Adipocyte (in vitro differentiated cells): ENCODE data around the gene TM4SF18.
"Not testable (repeated sequence)": the region's sequence is repeated elsewhere in the genome, so short reads cannot be mapped to it uniquely, and the experiment has no call there.

Experiments used
- DNase-seq: peaks from one replicate; pipeline ENCODE4 v3.0.0-alpha.2; 2015; ENCODE audit warnings: low read depth
- H3K27me3 ChIP-seq: replicated peaks from 2 replicates; pipeline ENCODE4 v1.7.0; 2013; ENCODE audit warnings: mild to moderate bottlenecking, low read length, moderate library complexity; ENCODE audit not compliant: control insufficient read depth, insufficient read depth
- H3K36me3 ChIP-seq: 2 replicates; pipeline ENCODE4 v1.7.0; 2013; ENCODE audit warnings: low read length, mild to moderate bottlenecking, moderate library complexity; ENCODE audit not compliant: control insufficient read depth, insufficient read depth, severe bottlenecking
- H3K4me1 ChIP-seq: 2 replicates; pipeline ENCODE4 v1.7.0; 2013; ENCODE audit warnings: mild to moderate bottlenecking, low read length, moderate library complexity; ENCODE audit not compliant: control insufficient read depth, insufficient read depth
- H3K4me3 ChIP-seq: 2 replicates; pipeline ENCODE4 v1.7.0; 2013; ENCODE audit warnings: mild to moderate bottlenecking, low read length, moderate library complexity
- H3K9ac ChIP-seq: 2 replicates; pipeline ENCODE4 v1.7.0; 2013; ENCODE audit warnings: mild to moderate bottlenecking, low read length, moderate library complexity
- H3K9me3 ChIP-seq: 2 replicates; pipeline ENCODE4 v1.7.0; 2013; ENCODE audit warnings: mild to moderate bottlenecking, low read length, moderate library complexity; ENCODE audit not compliant: control insufficient read depth

Gene TM4SF18

DNA sequence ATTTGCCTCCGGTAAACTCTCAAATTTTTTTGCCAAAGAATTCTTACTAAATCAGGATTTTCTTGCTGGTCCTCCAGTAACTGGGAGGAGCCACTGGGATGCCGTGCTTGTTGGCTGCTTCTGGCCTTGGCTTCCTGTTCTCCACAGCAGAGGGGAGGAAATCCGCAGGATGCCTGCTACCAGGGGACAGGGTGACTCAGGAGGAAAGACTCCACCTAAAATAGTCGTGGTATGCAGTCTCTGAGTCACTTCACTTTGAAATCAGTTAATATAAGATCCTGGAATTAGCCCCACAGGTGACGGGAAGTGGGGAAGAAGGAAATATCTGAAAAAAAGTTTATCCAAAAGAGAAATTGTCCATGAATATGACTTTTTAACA lies 6.5 kb upstream of the TM4SF18 start:
- Histone ChIP-seq H3K36me3 (no peaks in the 10 kb centered on the region), H3K4me1 (peaks cover 27% of the 10 kb centered on the region), H3K4me3 (peak overlapping the region; percentile 31), H3K9me3 (no peaks in the 10 kb centered on the region), H3K9ac (peak overlapping the region; percentile 79), H3K27me3 (no peaks in the 10 kb centered on the region)
- DNase-seq: peak; percentile 86

DNA sequence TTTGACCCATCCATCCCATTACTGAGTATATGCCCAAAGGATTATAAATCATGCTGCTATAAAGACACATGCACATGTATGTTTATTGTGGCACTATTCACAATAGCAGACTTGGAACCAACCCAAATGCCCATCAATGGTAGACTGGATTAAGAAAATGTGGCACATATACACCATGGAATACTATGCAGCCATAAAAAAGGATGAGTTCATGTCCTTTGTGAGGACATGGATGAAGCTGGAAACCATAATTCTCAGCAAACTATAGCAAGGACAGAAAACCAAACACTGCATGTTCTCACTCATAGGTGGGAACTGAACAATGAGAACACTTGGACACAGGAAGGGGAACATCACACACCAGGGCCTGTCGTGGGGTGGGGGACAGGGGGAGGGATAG lies 4.0 kb upstream of the TM4SF18 start:
- DNase-seq, H3K4me3 ChIP-seq, H3K36me3 ChIP-seq, H3K9ac ChIP-seq, H3K9me3 ChIP-seq, H3K27me3 ChIP-seq: not testable (repeated sequence)
- peaks cover 38% of the 10 kb centered on the region for H3K4me1 ChIP-seq

DNA sequence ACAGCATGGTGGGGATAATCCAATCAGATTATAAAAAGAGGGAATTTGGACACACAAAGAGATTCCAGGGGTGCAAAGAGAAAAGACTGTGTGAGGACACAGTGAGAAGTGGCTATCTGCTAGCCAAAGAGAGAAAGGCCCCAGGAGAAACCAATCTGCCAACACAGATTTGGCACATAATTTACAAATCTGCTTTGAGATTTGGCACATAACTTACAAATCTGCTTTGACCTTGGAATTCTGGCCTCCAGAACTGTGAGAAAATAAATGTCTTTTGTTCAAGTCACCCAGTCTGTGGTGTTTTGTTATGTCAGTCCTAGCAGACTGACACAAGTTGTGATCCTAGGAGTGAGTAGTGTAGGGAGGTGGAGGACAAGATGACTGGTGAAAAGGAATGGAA lies 3.5 kb upstream of the TM4SF18 start:
- H3K9ac ChIP-seq: no peak overlapping the region
- H3K27me3 ChIP-seq: no peaks in the 10 kb centered on the region
- no peaks in the 10 kb centered on the region for H3K36me3 ChIP-seq
- no peak for DNase-seq
- H3K4me3 ChIP-seq: no peak overlapping the region
- H3K4me1 ChIP-seq: peaks cover 42% of the 10 kb centered on the region
- H3K9me3 ChIP-seq: no peaks in the 10 kb centered on the region

DNA sequence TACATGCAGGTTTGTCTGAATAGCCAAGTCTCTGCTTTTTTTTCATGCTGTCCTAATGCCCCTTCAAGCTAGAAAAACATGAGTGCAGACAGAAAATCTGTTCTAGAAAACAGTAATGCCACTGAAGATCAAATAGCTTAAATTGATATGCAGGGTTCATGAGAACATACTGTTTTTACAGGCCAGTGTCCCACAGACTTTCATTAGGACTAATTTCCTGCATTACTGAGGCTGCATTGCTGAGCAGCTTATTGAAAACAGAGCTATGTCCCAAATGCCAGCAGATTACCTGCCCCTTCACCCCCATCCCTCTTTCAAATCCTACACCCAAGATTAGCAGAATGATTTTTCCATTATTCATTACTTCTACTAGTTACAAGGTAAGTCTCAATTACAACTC lies 665 bp downstream of the TM4SF18 start:
- no peaks in the 10 kb centered on the region for H3K27me3 ChIP-seq
- DNase-seq: peak; percentile 30
- H3K9me3 ChIP-seq: no peaks in the 10 kb centered on the region
- H3K9ac ChIP-seq: no peak overlapping the region
- no peaks in the 10 kb centered on the region for H3K36me3 ChIP-seq
- no peak overlapping the region for H3K4me3 ChIP-seq
- peaks cover 24% of the 10 kb centered on the region for H3K4me1 ChIP-seq

DNA sequence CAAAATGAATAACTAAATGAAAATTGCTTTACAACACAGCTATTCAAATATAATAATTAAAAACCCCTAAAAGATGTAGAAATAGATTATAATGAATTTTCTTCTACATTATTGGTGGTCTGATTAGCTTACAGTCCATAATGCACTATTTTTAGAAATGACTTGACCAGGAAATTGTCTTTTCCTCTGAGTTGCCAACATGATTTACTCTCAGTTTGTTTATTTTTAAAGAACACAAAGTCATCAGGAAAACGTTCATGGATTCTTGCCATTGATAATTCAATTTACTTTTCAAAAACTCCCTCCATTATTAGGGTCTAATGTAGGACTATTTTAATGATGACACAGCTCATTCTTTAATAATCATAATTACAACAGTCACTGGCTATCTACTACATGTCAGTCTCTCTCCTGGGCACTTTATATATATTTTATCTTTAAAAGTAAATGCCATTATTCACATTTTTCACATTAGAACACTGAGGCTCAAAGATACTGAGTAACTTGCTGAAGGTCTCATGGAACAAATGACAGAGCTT lies 1.1 kb downstream of the TM4SF18 start:
- H3K9ac ChIP-seq: no peak overlapping the region
- H3K4me1 ChIP-seq: peaks cover 24% of the 10 kb centered on the region
- H3K36me3 ChIP-seq: no peaks in the 10 kb centered on the region
- H3K27me3 ChIP-seq: no peaks in the 10 kb centered on the region
- H3K4me3 ChIP-seq: no peak overlapping the region
- DNase-seq: peak; percentile 25
- no peaks in the 10 kb centered on the region for H3K9me3 ChIP-seq

DNA sequence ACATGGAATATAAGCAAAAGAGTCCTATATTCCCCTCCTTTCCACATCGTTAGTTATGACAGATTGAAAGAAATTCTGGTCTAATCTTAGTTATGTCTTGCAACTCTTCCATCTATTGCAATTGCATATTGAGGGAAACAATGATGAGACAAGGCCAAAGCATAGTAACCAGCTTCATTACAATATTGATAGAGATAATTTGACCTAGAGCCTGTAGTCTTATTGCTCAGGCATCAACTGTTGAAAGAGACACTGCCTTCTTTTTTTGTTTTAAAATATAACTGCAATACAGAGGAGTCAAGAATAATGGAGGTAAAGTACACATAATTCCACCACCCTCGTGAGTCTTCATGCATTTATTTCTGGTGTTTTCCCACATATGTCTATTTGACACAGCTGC lies 2.0 kb downstream of the TM4SF18 start:
- DNase-seq: no peak
- no peaks in the 10 kb centered on the region for H3K9me3 ChIP-seq
- no peaks in the 10 kb centered on the region for H3K27me3 ChIP-seq
- no peak overlapping the region for H3K9ac ChIP-seq
- H3K4me1 ChIP-seq: peaks cover 17% of the 10 kb centered on the region
- no peaks in the 10 kb centered on the region for H3K36me3 ChIP-seq
- H3K4me3 ChIP-seq: no peak overlapping the region

DNA sequence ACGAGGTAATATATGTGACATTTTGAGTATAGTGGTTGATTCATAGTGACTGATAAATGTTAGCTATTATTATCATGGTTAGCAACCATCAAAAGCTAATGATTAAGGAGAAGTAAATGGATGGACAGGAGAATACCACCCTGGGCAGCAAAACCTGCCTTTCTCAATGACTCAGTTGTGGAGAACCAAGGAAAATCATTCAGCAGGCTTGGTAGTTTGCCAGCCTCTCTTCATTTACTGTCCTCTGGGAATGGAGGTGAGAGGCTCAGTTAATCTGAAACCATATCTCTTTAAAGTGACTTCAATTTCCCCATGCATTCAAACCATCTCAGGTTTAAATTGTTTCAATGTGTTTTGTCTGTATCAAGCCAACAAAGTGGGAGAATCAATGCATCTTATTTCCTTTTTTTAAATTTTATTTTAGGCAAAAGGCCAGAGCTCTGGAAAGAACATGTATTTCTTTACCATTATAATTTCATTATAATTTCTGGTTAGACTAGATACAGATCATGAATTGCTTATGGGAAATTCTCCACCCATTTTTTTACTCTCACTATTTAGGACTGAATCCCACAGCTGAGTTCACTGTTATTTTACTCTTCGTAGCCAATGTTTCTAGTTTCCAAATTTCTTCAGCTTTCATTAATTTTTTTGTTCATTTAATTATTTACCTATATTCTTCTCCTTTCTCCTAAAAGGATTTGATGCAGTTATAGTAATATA lies 2.7 kb downstream of the TM4SF18 start:
- Histone ChIP-seq H3K4me3 (no peak overlapping the region), H3K27me3 (no peaks in the 10 kb centered on the region), H3K4me1 (peaks cover 15% of the 10 kb centered on the region), H3K36me3 (no peaks in the 10 kb centered on the region), H3K9me3 (no peaks in the 10 kb centered on the region), H3K9ac (no peak overlapping the region)
- DNase-seq: no peak

DNA sequence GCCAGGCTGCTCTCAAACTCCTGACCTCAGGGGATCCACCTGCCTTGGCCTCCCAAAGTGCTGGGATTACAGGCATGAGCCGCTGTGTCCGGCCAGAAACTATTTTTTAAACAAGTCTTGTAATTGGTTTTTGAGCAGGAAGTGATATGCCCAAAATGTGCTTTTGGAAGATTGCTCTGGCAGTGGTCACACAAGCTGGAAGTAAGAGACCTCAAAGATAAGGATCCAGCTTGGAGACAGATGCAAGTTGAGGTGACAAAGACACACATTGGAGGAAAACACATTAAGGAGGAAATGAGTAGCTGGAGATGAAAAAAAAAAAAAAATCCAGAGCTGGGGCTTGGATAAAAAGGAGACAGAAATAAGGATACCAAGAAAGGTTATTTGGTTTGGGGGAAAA lies 6.3 kb downstream of the TM4SF18 start:
- Histone ChIP-seq H3K9ac (no peak overlapping the region), H3K4me3 (no peak overlapping the region), H3K9me3 (no peaks in the 10 kb centered on the region), H3K4me1 (peaks cover under 1% of the 10 kb centered on the region), H3K36me3 (no peaks in the 10 kb centered on the region), H3K27me3 (no peaks in the 10 kb centered on the region)
- DNase-seq: no peak

DNA sequence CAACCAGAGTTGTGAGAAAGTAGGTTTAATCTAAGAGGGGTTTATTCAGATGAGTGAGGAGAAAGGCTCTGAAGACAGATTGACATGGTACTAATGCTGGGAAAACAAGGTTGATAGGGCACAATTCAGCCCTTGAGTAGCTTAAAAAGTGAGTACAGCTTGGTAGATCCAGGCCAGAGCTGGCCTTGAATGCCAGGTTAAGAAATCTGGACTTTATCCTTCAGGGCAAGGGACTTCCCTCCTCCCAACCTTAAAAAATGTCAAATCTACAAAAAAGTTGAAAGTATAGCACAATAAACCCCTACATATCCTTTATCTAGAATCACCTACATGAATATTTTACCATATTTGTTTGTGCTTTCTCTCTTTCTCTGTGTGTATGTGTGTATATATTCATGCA lies 7.9 kb downstream of the TM4SF18 start:
- Histone ChIP-seq H3K9ac (no peak overlapping the region), H3K27me3 (no peaks in the 10 kb centered on the region), H3K4me1 (no peaks in the 10 kb centered on the region), H3K4me3 (no peak overlapping the region), H3K36me3 (no peaks in the 10 kb centered on the region), H3K9me3 (no peaks in the 10 kb centered on the region)
- DNase-seq: no peak

DNA sequence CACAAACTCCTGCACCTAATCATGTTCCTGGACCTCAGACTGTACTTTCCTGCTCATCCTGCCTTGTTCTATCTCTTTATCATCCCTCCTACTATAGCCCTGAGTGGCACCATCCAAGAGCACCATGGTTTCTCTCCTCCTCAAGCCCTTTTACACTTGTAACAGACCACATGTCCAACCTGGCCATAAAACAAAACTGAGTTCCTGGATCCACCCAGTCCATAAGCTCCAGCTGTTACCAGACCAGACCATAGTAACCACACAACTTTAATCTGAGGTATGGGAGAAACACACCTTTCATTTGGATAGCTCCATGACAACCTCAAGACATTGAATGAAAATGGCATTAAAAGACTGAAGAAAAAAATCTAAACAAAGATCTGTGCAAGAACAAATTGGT lies 9.1 kb downstream of the TM4SF18 start:
- Histone ChIP-seq H3K9ac (no peak overlapping the region), H3K4me3 (no peak overlapping the region), H3K36me3 (no peaks in the 10 kb centered on the region), H3K4me1 (no peaks in the 10 kb centered on the region), H3K27me3 (no peaks in the 10 kb centered on the region), H3K9me3 (no peaks in the 10 kb centered on the region)
- no peak for DNase-seq

DNA sequence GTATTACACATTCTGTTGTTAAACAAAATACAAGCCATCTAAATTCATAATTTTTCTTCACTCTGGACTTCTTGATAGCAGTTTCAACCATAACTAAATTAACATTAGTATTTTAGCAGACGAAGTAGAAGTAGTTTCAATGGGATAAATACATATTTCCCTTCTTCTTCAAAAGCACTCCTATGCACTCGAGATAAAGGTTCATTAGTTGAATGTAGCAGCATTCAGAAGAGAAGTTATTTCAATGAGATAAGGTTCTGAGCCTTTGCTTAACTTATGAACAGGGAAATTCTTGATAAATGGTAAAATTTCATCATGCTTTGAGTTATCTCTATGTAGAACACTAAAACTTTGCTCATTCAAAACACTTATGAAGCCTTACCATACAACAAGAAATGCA lies 11.8 kb downstream of the TM4SF18 start:
- H3K27me3 ChIP-seq: no peaks in the 10 kb centered on the region
- H3K9ac ChIP-seq: no peak overlapping the region
- H3K4me3 ChIP-seq: no peak overlapping the region
- no peaks in the 10 kb centered on the region for H3K9me3 ChIP-seq
- DNase-seq: no peak
- H3K4me1 ChIP-seq: peaks cover under 1% of the 10 kb centered on the region
- no peaks in the 10 kb centered on the region for H3K36me3 ChIP-seq

DNA sequence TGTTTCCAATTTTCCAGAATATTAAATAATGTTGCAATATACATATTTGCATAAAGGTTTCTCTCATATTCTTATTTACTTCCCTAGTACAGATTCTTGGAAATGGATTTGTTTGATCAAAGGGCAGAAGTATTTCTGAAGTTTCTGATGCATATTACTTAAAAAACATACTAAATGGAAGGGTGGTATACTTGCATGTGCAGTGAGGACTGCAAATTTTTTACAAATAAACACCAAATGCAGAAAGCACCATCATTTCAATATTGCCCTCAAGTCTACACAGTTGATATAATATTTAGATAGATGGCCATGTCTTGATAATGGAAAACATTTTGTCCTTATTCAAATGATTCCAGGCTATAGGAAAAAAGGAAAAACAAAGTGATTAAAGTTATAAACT lies 12.3 kb downstream of the TM4SF18 start:
- peaks cover 6% of the 10 kb centered on the region for H3K4me1 ChIP-seq
- no peak overlapping the region for H3K9ac ChIP-seq
- no peaks in the 10 kb centered on the region for H3K36me3 ChIP-seq
- DNase-seq: no peak
- H3K9me3 ChIP-seq: no peaks in the 10 kb centered on the region
- H3K4me3 ChIP-seq: no peak overlapping the region
- no peaks in the 10 kb centered on the region for H3K27me3 ChIP-seq
